D721Med (cell line): ENCODE results near the gene ATXN7L1.
"Not testable (repeated sequence)": the region's sequence is repeated elsewhere in the genome, so short reads cannot be mapped to it uniquely, and the experiment has no call there.

Experiments
- DNase-seq: peaks from one replicate; pipeline ENCODE4 v3.0.0; 2011; ENCODE audit warnings: low spot score; ENCODE audit not compliant: insufficient read length
- FAIRE-seq: peaks from 2 replicates; lab custom pipeline; 2011; peaks lifted over from hg19 to GRCh38; lab: Jason Lieb, UNC
- CTCF ChIP-seq: IDR thresholded peaks from 2 replicates; pipeline ENCODE4 v1.5.1; 2012; ENCODE audit warnings: mild to moderate bottlenecking, control low read depth; ENCODE audit not compliant: insufficient read depth; ENCODE audit errors: missing control alignments

The ATXN7L1 gene

GRCh38 chr7:105705427-105705826 is 171.0 kb downstream of the ATXN7L1 start:
- no peak for TF ChIP-seq CTCF
- DNase-seq (no peak), FAIRE-seq (no peak)

- FAIRE-seq (no peak), DNase-seq (no peak)
- no peak for TF ChIP-seq CTCF
Observed at GRCh38 chr7:105703207-105703930, 173.0 kb downstream of the ATXN7L1 start.

- FAIRE-seq (no peak), DNase-seq (no peak)
- TF ChIP-seq CTCF: no peak
Observed at GRCh38 chr7:105699568-105700236, 176.7 kb downstream of the ATXN7L1 start.

GRCh38 chr7:105698531-105698930 is 177.9 kb downstream of the ATXN7L1 start:
- no peak for DNase-seq
- FAIRE-seq: no peak
- no peak for TF ChIP-seq CTCF

GRCh38 chr7:105697753-105698152 is 178.6 kb downstream of the ATXN7L1 start:
- TF ChIP-seq CTCF: no peak
- no peak for FAIRE-seq
- no peak for DNase-seq

GRCh38 chr7:105697169-105697568 is 179.2 kb downstream of the ATXN7L1 start:
- not testable (repeated sequence) for DNase-seq, FAIRE-seq

- TF ChIP-seq CTCF: no peak
- FAIRE-seq (no peak), DNase-seq (no peak)
Observed at GRCh38 chr7:105693576-105693975, 182.8 kb downstream of the ATXN7L1 start.
